CMK (cell line): ENCODE results near the gene PLVAP.

Source experiments
- DNase-seq: peaks from one replicate; pipeline ENCODE4 v3.0.0-alpha.2; 2010; ENCODE audit warnings: low read depth

PLVAP gene

GRCh38 chr19:17321655-17322489 is 55.3 kb downstream of the PLVAP start:
- no peak for DNase-seq

DNA sequence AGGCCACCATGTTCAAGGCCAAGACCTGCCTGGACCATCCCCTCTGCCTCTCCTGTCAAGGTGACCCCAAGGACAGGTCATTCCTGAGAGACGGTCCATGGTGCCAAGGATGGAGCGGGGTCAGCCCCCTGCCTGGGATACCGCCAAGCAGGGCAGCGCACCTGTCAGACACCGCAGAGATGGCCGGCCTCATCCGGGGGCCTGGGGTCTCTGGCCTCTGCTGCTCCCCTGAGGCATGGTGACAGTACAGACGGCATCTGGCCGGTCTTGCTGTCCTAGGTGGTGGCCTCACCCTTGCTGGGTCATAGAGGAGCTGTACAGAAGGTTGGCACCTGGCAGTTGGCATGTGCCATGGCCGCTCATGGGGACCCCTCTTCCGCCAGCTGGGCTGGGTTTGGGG is 56.7 kb downstream of the PLVAP start:
- no peak for DNase-seq

- no peak for DNase-seq
Measured at GRCh38 chr19:17319473-17320238, 57.5 kb downstream of the PLVAP start.

DNA sequence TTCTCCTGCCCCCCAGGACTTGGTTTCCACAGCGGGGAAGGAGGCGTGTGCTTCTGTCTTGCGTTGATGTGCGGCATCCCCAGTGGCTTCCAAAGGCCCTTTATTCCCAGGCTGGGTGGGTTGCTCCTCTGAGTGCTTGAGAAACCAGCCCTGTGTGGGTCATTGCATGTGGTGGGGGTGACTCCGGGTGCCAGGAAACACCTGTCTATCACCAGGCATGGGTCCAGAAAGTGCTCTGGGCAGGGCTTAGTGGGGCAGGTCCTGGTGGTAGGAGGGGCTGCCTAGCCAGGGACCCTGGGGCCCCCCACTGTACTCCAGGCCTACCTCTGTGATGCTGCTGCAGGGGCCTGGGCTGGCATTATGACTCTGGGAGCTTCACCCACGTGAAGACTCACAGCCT is 58.2 kb downstream of the PLVAP start:
- DNase-seq: no peak

GRCh38 chr19:17314007-17314593 is 63.0 kb downstream of the PLVAP start:
- DNase-seq: no peak

DNA sequence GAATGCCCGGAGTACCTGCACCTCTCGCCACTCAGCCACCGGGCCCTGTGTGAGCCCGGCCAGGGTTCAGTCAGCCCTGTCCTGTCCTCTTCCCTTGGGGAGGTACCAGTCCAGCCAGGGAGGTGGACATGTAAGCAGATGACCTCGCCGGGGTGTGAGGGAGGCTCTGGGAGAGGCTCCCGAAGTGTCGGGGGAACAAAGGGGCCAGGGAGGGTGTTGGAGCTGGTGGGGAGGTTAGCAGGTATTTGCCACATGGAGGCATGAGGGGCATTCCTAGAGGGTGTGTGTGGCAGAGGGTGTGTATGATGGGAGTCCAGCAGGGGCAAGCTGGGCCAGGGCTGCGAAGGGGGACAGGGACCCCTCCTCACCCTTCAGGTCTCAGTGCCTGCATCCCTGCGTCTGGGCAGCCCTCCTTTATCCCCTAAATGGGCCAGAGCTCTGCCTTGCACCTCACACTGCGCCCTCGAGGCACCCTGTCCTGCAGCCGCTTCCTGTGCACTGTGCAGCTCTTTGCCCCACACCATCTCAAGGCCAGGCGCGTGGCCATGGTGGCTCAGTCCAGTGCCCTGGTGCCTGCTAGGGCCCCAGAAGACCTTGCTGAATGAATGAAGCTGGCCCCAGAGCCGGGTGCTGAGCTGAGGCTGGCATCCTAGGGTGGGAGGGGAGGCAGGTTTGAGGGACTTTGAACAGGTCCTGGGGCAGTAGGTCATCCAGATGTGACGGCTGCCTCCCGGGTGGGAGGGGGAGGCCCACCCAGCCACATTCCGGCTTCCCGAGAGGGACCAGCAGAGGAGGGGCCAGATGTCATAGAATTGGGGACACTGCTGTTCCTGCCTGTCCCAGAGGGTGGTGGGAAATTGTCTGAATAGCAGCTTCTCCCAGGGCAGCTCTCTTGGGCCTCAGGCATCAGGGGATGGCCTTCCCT is 64.7 kb downstream of the PLVAP start:
- DNase-seq: no peak

DNA sequence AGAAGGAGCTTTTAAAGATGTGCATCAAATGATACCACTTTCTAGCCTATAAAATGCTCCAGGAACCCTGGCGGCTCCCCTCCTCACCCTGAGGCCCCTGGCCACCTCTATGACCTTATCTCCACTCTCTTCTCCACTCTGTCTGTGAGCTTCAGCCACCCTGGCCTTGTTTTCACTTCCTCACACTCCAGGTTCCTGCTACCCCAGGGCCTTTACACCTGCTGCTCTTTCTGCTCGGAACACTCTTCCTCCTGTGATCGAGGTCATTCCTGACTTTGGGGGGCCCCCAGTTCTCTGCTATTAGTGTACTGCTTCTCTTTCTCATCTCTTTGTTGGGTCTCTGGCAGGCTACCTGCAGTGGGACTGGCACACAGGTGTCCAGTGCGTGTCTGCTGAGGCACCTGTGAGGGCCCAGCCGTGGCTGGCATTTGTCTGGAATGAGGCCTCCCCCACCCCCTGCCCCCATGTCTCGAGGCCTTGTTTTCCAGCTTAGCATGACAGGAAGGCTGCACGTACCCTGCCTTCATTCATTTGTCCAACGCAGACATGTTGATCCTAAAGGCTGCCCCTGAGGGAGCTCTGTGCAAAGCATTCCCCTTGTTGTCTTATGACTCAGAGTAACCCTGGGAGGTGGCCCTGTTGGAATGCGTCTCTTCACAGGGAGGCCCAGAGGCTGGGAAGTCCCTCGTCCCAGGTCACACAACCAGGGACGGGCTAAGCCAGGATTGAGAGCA is 65.5 kb downstream of the PLVAP start:
- no peak for DNase-seq

GRCh38 chr19:17309965-17310461 is 67.1 kb downstream of the PLVAP start:
- DNase-seq: no peak

GRCh38 chr19:17309198-17309964 is 67.8 kb downstream of the PLVAP start, which contains the start of gene DDA1:
Gene DDA1, plus strand, starts transcription at chr19:17309563. Its CDS starts 92 bp downstream, at chr19:17309655.
- peak; percentile 98 for DNase-seq

DNA sequence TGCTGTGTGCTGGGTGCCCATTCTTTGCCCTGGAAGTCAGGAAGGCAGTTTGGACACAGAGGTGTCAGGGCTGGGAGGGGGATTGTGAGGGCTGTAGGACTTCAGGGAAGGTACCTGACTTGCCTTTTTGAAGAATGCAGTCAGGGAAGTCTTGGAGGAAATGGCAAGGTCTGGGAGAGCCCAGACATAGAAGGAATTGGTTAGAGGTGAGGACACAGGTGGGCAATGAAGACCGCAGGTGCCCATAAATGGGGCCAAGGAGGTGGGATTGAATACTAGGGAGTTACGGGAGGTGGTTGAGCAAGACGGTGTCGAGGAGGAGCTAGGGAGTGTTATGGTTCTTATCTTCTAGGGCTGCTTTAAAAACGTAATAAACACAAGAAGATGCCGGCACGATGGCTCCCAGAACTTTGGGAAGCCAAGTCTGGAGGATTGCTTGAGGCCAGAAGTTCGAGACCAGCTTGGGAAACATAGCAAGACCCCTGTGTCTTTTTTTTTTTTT is 69.2 kb downstream of the PLVAP start:
- DNase-seq: no peak

DNA sequence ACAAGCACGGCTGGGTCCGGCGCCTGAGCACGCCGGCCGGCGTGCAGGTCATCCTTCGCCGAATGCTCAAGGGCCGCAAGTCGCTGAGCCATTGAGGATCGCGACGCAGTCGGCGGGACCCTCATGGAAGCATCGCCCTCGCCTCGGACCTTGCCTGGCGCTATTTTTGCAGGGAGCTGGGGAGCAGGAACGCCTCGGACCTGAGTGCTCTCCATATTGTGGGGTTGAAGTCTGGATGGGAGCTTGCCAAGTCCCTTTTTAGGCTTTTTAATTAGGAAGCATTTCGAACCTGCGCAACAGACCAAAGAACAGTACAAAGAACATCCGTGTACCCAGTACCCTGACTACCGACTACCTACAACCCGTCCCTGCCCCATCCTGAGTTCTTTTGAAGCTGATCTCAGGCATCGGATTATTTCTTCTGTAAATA is 70.8 kb downstream of the PLVAP start:
- no peak for DNase-seq

- peak; percentile 97 for DNase-seq
Measured at GRCh38 chr19:17305517-17306284, 71.4 kb downstream of the PLVAP start, which contains the start of gene MRPL34. Gene MRPL34, plus strand, starts transcription at chr19:17305872. Its CDS starts 21 bp downstream, at chr19:17305893.

- DNase-seq: no peak
Measured at GRCh38 chr19:17305216-17305516, 72.0 kb downstream of the PLVAP start.

- no peak for DNase-seq
Measured at GRCh38 chr19:17304386-17305215, 72.5 kb downstream of the PLVAP start.

DNA sequence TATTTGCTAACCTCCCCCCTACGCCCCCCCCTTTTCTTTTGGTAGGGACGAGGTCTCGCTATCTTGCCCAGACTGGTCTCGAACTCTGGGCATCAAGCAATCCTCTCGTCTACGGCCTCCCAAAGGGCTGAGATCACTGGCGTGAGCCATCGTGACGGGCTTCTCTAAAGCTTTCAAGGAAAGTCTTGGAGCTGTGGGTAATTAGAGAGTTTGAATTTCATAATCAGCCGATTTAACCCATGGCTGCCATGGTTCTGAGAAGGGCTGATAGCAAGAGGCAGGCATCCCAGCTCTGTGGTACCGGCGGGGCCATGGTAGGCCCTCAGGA is 73.2 kb downstream of the PLVAP start:
- DNase-seq: no peak

GRCh38 chr19:17303167-17303939 is 73.8 kb downstream of the PLVAP start, which contains the start of gene ABHD8:
Gene ABHD8, minus strand, starts transcription at chr19:17303425. Its CDS starts 1,809 bp downstream, at chr19:17301616.
- DNase-seq: peak; percentile 92

- DNase-seq: no peak
Measured at GRCh38 chr19:17302391-17303166, 74.6 kb downstream of the PLVAP start.
